ENCODE measurements around the gene PNN. TPM values are rescaled to one million over a fixed set of nuclear protein-coding genes. Genes with fewer than 3 reads are reported as not detected.

Gene PNN
- total RNA-seq, 1 experiment from 2014 or later, result 32.2 TPM

GRCh38 chr14:39229222-39229543 lies 54.1 kb downstream of the PNN start:
- DNase-seq (ENCODE audit: low read depth), result peak; percentile 43

- no peak for DNase-seq (ENCODE audit: low read depth)
These were observed 54.6 kb downstream of the PNN start for GRCh38 chr14:39229601-39230110.

GRCh38 chr14:39230416-39231035 lies 55.5 kb downstream of the PNN start:
- no peak for DNase-seq (ENCODE audit: low read depth)

- DNase-seq (ENCODE audit: low read depth), result peak; percentile 72
These were observed 56.9 kb downstream of the PNN start for GRCh38 chr14:39231751-39232553.

Other genes with a start within 250 kb of the PNN start
- 140 and 211 TPM in 2 replicates for gene SEC23A, start 72.0 kb upstream of the PNN start, total RNA-seq (2014; rRNA removed)
- 26.6 and 33.6 TPM in 2 replicates for gene GEMIN2, start 60.9 kb upstream of the PNN start, total RNA-seq (2014; rRNA removed)
- 15.1 and 23.5 TPM in 2 replicates for gene TRAPPC6B, start 4.9 kb upstream of the PNN start, total RNA-seq (2014; rRNA removed)
- 11.1 and 11.3 TPM in 2 replicates for gene MIA2, start 58.7 kb downstream of the PNN start, total RNA-seq (2014; rRNA removed)